ENCODE results near the gene SSH2.

Gene SSH2

DNA sequence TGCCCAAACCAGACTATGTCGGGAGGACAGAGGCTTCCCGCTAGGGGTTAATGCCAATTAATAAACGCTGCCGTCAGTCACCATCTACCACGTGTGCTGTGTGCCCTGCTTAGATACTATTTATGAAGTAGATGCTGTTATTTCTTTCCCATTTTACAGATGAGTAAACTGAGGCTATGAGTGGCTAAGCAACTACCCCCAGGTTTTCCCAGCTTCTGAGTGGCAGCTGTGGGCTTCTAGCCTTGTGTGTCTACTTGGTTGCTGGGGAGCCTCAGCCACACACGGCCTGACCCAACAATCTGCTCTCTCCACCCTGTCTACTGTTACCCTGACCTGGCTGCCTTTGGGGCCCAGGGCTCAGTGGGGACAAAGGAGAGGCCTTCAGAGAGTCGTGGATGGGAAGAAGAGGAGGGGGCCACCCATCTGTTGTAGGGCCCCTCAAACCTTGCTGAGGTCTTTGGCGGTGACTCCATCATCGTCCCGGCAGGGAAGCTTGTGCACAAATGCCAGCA lies 347.7 kb downstream of the SSH2 start:
- peaks cover 13% of the 10 kb centered on the region for H3K4me1 ChIP-seq (ENCODE audit: low read depth, poor library complexity, severe bottlenecking)
- H3K4me2 ChIP-seq = no peak overlapping the region
- TF ChIP-seq, protein P1, sequence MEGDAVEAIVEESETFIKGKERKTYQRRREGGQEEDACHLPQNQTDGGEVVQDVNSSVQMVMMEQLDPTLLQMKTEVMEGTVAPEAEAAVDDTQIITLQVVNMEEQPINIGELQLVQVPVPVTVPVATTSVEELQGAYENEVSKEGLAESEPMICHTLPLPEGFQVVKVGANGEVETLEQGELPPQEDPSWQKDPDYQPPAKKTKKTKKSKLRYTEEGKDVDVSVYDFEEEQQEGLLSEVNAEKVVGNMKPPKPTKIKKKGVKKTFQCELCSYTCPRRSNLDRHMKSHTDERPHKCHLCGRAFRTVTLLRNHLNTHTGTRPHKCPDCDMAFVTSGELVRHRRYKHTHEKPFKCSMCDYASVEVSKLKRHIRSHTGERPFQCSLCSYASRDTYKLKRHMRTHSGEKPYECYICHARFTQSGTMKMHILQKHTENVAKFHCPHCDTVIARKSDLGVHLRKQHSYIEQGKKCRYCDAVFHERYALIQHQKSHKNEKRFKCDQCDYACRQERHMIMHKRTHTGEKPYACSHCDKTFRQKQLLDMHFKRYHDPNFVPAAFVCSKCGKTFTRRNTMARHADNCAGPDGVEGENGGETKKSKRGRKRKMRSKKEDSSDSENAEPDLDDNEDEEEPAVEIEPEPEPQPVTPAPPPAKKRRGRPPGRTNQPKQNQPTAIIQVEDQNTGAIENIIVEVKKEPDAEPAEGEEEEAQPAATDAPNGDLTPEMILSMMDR (conservative IDR thresholded peaks at IDR 0.05; ENCODE audit: low read depth, low read length) = no peak

DNA sequence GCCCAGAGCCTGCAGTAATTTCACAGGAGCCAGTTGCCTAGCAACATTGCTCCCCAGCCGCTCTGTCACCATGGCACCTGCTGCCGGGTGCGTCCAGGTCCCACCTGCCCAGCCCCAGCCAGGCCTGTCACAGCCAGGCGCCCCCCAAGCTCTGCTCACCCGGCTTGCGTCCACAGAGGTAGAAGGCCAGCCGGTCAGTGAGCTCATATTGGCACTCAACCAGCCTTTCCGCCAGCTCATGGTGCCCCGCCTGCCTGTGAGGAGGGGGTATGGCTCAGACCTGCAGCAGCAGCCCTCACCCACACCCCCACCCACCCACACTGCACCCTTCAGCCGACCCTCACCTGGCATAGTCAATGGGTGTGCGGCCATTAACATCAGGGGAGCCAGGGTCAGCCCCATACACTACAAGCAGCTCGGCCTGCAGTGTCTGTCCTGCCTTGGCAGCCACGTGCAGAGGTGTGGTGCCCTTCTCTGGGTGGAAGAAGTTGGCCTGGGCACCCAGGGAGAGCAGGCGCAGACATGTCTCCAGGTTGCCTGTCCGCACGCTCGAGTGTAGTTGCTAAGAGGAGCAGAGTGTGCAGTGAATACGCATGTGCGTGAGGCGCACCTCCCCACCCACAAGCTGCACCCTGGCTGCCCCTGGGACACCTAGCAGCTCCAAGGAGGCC lies 348.3 kb downstream of the SSH2 start:
- no peak overlapping the region for H3K4me2 ChIP-seq
- H3K36me3 ChIP-seq (ENCODE audit: insufficient read depth) = no peaks in the 10 kb centered on the region
- H4K20me1 ChIP-seq (ENCODE audit: insufficient read depth) = no peaks in the 10 kb centered on the region
- peaks cover 13% of the 10 kb centered on the region for H3K4me1 ChIP-seq (ENCODE audit: low read depth, poor library complexity, severe bottlenecking)
- H3K79me2 ChIP-seq (ENCODE audit: insufficient read depth, low read depth) = no peaks in the 10 kb centered on the region; the same call in 1 of the 2 replicates
- H3K27ac ChIP-seq = no peak overlapping the region; the same call in 1 of the 2 replicates
- H3K27me3 ChIP-seq (ENCODE audit: insufficient read depth, low read depth) = no peaks in the 10 kb centered on the region
- H3K9ac ChIP-seq = no peak overlapping the region
- H2AFZ ChIP-seq (ENCODE audit: low read depth) = no peak overlapping the region
- no peak overlapping the region for H3K4me3 ChIP-seq (IDR thresholded peaks at IDR 0.05; ENCODE audit: insufficient read depth, low read depth, low read length)
- TF ChIP-seq, protein P1 (conservative IDR thresholded peaks at IDR 0.05; ENCODE audit: low read depth, low read length) = no peak

More for the DNA sequence above, 347.7 kb downstream of the SSH2 start:
- no peak overlapping the region for H3K4me3 ChIP-seq (IDR thresholded peaks at IDR 0.05; ENCODE audit: insufficient read depth, low read depth, low read length)
- H3K27ac ChIP-seq = no peak overlapping the region
- no peak overlapping the region for H3K9ac ChIP-seq
- no peaks in the 10 kb centered on the region for H3K27me3 ChIP-seq (ENCODE audit: insufficient read depth, low read depth)
- H3K79me2 ChIP-seq (ENCODE audit: insufficient read depth, low read depth) = peaks cover 4% of the 10 kb centered on the region; the same call in 1 of the 2 replicates
- H2AFZ ChIP-seq (ENCODE audit: low read depth) = no peak overlapping the region
- H3K36me3 ChIP-seq (ENCODE audit: insufficient read depth) = no peaks in the 10 kb centered on the region
- no peaks in the 10 kb centered on the region for H4K20me1 ChIP-seq (ENCODE audit: insufficient read depth)

DNA sequence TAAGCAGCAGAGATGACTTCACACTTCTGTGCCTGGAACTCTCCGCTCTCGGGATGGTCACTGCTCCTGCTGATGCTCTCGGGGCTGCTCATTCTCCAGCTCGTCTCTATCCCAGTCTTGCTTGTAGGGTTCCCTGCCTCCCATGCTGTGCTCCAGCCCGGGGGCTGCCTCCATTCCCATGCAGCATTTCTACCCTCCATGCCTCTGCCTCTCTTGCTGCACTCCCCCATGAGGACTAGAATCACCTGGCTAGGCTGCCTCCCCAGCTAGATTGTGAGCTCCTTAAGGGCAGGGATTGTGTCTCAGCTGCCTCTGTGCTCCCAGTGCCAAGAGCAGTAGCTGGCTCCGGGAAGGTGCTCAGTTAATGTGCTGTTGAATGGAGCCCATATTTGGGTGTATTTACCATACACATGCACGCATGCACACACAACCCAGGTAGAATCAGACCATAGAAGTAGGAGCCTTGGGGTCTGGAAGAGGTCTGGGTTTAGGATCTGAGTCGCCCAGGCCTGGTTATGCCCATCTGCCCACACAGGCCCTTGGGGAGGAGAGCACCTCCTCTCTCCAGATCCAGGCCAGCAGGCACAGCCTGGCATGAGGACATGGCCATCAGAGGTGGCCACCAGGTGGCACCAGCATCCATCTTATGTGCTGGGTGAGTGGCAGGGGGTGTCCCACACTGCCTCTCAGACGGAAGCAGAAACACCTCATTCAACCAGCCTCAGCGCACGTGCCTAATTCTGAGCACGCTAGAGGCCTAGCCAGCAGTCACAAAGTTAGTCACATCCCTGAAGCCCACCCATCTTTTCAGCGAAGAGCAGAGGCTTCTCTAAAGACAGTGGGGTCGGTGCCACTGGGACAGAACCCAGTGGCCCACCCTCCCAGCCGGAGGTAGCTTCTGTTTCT lies 349.9 kb downstream of the SSH2 start:
- H3K27ac ChIP-seq = peak overlapping the region; percentile 39; the same call in 1 of the 2 replicates
- no peaks in the 10 kb centered on the region for H4K20me1 ChIP-seq (ENCODE audit: insufficient read depth)
- H3K4me2 ChIP-seq = no peak overlapping the region
- peak overlapping the region; percentile 37; the same call in 1 of the 2 replicates for H3K9ac ChIP-seq
- H2AFZ ChIP-seq (ENCODE audit: low read depth) = peak overlapping the region; percentile 73
- H3K27me3 ChIP-seq (ENCODE audit: insufficient read depth, low read depth) = no peaks in the 10 kb centered on the region
- no peaks in the 10 kb centered on the region; the same call in 1 of the 2 replicates for H3K79me2 ChIP-seq (ENCODE audit: insufficient read depth, low read depth)
- TF ChIP-seq, protein P1 (conservative IDR thresholded peaks at IDR 0.05; ENCODE audit: low read depth, low read length) = peak; percentile 88
- H3K4me3 ChIP-seq (IDR thresholded peaks at IDR 0.05; ENCODE audit: insufficient read depth, low read depth, low read length) = no peak overlapping the region
- H3K36me3 ChIP-seq (ENCODE audit: insufficient read depth) = no peaks in the 10 kb centered on the region
- H3K4me1 ChIP-seq (ENCODE audit: low read depth, poor library complexity, severe bottlenecking) = peaks cover 13% of the 10 kb centered on the region

DNA sequence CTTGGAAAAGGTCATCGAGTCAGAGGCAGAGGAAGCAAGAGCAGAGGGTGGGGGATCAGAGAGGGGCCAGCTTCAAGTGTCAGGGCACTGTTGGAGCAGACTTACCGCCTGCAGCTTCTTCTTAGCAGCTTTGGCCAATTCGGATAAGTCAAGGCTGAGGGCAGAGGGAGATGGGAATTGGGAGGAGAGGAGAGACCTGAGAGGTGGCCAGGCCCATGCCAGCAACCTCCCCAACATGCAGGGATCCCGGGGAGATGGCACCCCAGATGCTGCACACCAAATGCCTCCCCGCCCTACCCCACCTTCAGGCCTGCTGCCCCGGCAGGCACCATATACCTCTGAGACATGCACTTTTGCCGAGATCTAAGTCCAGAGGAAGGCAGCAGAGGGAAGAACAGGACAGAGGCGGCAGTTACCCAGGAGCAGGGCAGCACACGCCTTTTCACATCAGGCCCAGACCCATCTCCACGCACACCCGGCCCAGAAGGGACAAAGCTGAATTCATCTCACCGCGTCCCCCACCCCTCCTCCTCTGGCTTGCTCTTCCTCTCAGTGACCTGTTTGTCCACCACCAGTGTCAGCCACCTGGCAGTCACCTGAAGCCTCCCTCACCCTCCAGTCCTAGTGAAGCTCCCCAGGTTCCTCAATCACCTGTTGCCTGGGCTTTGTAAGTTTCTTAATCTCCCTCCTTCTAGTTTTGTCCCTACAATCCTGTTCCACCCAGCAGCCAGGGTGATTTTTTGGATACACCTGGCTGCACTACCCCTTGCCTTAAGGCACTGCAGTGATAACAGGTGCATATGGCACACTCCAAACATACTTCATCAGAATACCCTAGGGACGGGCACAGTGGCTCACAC lies 351.2 kb downstream of the SSH2 start:
- Histone ChIP-seq H3K9ac (no peak overlapping the region), H2AFZ (ENCODE audit: low read depth) (no peak overlapping the region), H3K27me3 (ENCODE audit: insufficient read depth, low read depth) (no peaks in the 10 kb centered on the region), H3K4me2 (no peak overlapping the region), H3K4me3 (IDR thresholded peaks at IDR 0.05; ENCODE audit: insufficient read depth, low read depth, low read length) (no peak overlapping the region), H3K36me3 (ENCODE audit: insufficient read depth) (no peaks in the 10 kb centered on the region), H3K79me2 (ENCODE audit: insufficient read depth, low read depth) (no peaks in the 10 kb centered on the region; the same call in 1 of the 2 replicates), H4K20me1 (ENCODE audit: insufficient read depth) (no peaks in the 10 kb centered on the region), H3K4me1 (ENCODE audit: low read depth, poor library complexity, severe bottlenecking) (peaks cover 13% of the 10 kb centered on the region), H3K27ac (no peak overlapping the region)
- TF ChIP-seq, protein P1 (conservative IDR thresholded peaks at IDR 0.05; ENCODE audit: low read depth, low read length) = no peak

Data from KMS-11 (cell line).